Breast epithelium (tissue), 4 donors: Measurements from ENCODE around the gene NCKAP5. TPM values are rescaled to one million over a fixed set of nuclear protein-coding genes. Genes with fewer than 3 reads are reported as not detected.

Source experiments
- DNase-seq, 2 donors: peaks; one replicate each; pipeline ENCODE4 v3.0.0-alpha.2; 2019; ENCODE audit warnings: low spot score in 2 of 2
- H3K27ac ChIP-seq, 2 donors: fragments of 200-600 bp; sonication (generic) in 1 of 2; one replicate each; pipeline ENCODE4 v1.5.1; 2016 to 2019; ENCODE audit warnings: mild to moderate bottlenecking in 1 of 2
- H3K27me3 ChIP-seq, 2 donors: fragments of 200-600 bp; sonication (generic) in 1 of 2; one replicate each; pipeline versions ENCODE4 v1.5.1 to v1.6.0; 2017 to 2019; ENCODE audit warnings: control low read depth in 1 of 2, mild to moderate bottlenecking in 1 of 2
- H3K36me3 ChIP-seq: fragments of 200-600 bp; one replicate; pipeline ENCODE4 v1.5.1; 2019
- H3K4me1 ChIP-seq, 2 donors: fragments of 200-600 bp; sonication (generic); one replicate each; pipeline ENCODE4 v1.5.1; 2016 to 2019; ENCODE audit warnings: control low read depth in 1 of 2
- H3K4me3 ChIP-seq, 3 donors: fragments of 200-600 bp; sonication (generic); 1 replicate in 2 of 3; 2 replicates in 1 of 3; pipeline ENCODE4 v1.5.1; 2016 to 2019; ENCODE audit warnings: mild to moderate bottlenecking in 3 of 3, moderate library complexity in 2 of 3
- H3K9me3 ChIP-seq, 2 donors: fragments of 200-600 bp; sonication (generic) in 1 of 2; one replicate each; pipeline ENCODE4 v1.5.1; 2016 to 2019; ENCODE audit warnings: control low read depth in 1 of 2
- CTCF ChIP-seq, 3 donors: fragments of 450-650 bp; IDR thresholded peaks; one replicate each; pipeline ENCODE4 v1.5.1; 2016 to 2017; ENCODE audit warnings: antibody characterized with exemption in 3 of 3, mild to moderate bottlenecking in 3 of 3, moderate library complexity in 3 of 3
- POLR2A ChIP-seq: fragments of 450-650 bp; IDR thresholded peaks from one replicate; pipeline ENCODE4 v1.6.1; 2016; ENCODE audit warnings: antibody characterized with exemption, mild to moderate bottlenecking, moderate library complexity
- POLR2AphosphoS5 ChIP-seq, 3 donors: sonication (generic); formaldehyde crosslinking; IDR thresholded peaks; one replicate each; pipeline ENCODE4 v1.6.1; 2017; ENCODE audit warnings: antibody characterized with exemption in 3 of 3
- intact Hi-C: fragments of 100-400 bp; cut with DNase I; formaldehyde crosslinking; loops from one replicate; pipeline ENCODE4 v1.15.1; 2023; ENCODE audit warnings: low total_unique reads
- total RNA-seq, 3 donors: library from RNA; depleted of rRNA; stranded (reverse); fragments of >200 nt; gene quantifications; one replicate each; pipeline ENCODE4 v1.1.0, GENCODE V29; 2016

NCKAP5 gene
- total RNA-seq, 3 donors from 2014 or later, result 1.1 to 10.5 (median 6.1) TPM

- no peaks in the 10 kb centered on the region for H3K27me3 ChIP-seq
- DNase-seq, result no peak
- H3K4me3 ChIP-seq, result no peak overlapping the region
- TF ChIP-seq POLR2AphosphoS5 (IDR thresholded peaks at IDR 0.05), result no peak
- TF ChIP-seq CTCF (IDR thresholded peaks at IDR 0.05), result no peak
- TF ChIP-seq POLR2A, result no peak
- peak overlapping the region in 1 of 2 donors; percentile 28 for H3K27ac ChIP-seq
- no peaks in the 10 kb centered on the region for H3K4me1 ChIP-seq
- no peaks in the 10 kb centered on the region for H3K9me3 ChIP-seq
- H3K36me3 ChIP-seq, result no peaks in the 10 kb centered on the region
- intact Hi-C loops, result no loop called here
These were observed 150.8 kb downstream of the NCKAP5 start for GRCh38 chr2:133417415-133417814.

GRCh38 chr2:133416736-133417135 is 151.5 kb downstream of the NCKAP5 start:
- H3K4me1 ChIP-seq, result no peaks in the 10 kb centered on the region
- intact Hi-C loops, result no loop called here
- H3K27ac ChIP-seq, result no peak overlapping the region
- DNase-seq, result no peak
- H3K27me3 ChIP-seq, result no peaks in the 10 kb centered on the region
- H3K36me3 ChIP-seq, result no peaks in the 10 kb centered on the region
- no peak overlapping the region for H3K4me3 ChIP-seq
- H3K9me3 ChIP-seq, result no peaks in the 10 kb centered on the region
- TF ChIP-seq CTCF (IDR thresholded peaks at IDR 0.05) (no peak), POLR2AphosphoS5 (IDR thresholded peaks at IDR 0.05) (no peak), POLR2A (no peak)

- no peak for DNase-seq
- H3K9me3 ChIP-seq, result no peaks in the 10 kb centered on the region
- H3K4me3 ChIP-seq, result no peak overlapping the region
- no peaks in the 10 kb centered on the region for H3K36me3 ChIP-seq
- TF ChIP-seq POLR2A, result no peak
- no peak for TF ChIP-seq CTCF (IDR thresholded peaks at IDR 0.05)
- no peak for TF ChIP-seq POLR2AphosphoS5 (IDR thresholded peaks at IDR 0.05)
- intact Hi-C loops, result no loop called here
- H3K27ac ChIP-seq, result no peak overlapping the region
- H3K27me3 ChIP-seq, result no peaks in the 10 kb centered on the region
- H3K4me1 ChIP-seq, result no peaks in the 10 kb centered on the region
These were observed 152.1 kb downstream of the NCKAP5 start for GRCh38 chr2:133416146-133416545.

GRCh38 chr2:133415210-133415876 is 152.9 kb downstream of the NCKAP5 start:
- no peak overlapping the region for H3K27ac ChIP-seq
- H3K4me3 ChIP-seq, result no peak overlapping the region
- intact Hi-C loops, result no loop called here
- H3K4me1 ChIP-seq, result no peaks in the 10 kb centered on the region
- H3K27me3 ChIP-seq, result no peaks in the 10 kb centered on the region
- TF ChIP-seq POLR2AphosphoS5 (IDR thresholded peaks at IDR 0.05), result no peak
- no peak for TF ChIP-seq CTCF (IDR thresholded peaks at IDR 0.05)
- no peak for TF ChIP-seq POLR2A
- no peak for DNase-seq
- no peaks in the 10 kb centered on the region for H3K9me3 ChIP-seq
- no peaks in the 10 kb centered on the region for H3K36me3 ChIP-seq

GRCh38 chr2:133414486-133415209 is 153.6 kb downstream of the NCKAP5 start:
- Histone ChIP-seq H3K9me3 (no peaks in the 10 kb centered on the region), H3K27me3 (no peaks in the 10 kb centered on the region), H3K36me3 (no peaks in the 10 kb centered on the region), H3K4me3 (no peak overlapping the region), H3K27ac (no peak overlapping the region), H3K4me1 (no peaks in the 10 kb centered on the region)
- DNase-seq, result no peak
- TF ChIP-seq POLR2AphosphoS5 (IDR thresholded peaks at IDR 0.05) (no peak), POLR2A (no peak), CTCF (IDR thresholded peaks at IDR 0.05) (no peak)
- intact Hi-C loops, result loop anchor here (5.0 kb wide), 1 partner anchor 237 kb away; no protein-coding TSS in a partner anchor
